ENCODE measurements around the gene USP2.

Gene USP2

DNA sequence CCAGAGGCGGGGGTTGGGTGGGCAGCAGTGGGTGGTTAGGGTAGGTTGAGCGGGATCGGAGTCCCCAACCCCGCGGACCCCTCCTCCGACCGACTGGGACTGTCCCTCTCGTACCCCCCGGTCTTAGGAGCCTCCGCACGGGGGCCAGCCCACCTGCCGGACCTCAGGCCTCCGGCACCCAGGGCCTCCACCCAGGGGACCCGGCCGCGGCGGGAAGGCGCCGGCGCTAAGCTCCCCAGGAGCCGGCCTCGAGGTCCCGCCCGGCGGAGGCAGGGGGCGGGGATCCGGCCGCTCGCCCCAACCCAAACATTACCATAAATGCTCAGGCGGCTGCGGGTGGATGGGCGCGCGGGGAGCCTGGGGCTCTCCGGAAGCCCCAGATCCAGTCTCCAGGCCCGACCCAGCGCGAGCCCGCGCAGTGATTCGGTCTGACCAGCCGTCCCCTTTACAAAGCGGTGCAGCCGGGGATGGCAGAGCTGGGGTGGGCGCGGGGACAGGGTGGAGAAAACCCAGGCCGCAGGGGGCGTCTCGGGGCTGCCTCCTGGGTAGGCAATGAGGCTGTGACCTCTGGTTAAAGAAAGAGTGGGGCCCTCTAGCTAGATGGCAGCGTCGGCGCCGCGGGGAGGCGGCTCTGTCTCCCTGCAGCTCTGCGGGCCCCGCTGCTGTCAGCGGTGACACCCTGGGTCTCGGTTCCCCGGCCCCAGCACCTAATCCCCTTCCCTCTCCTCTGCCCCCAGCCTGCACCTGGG lies 60.5 kb downstream of the USP2 start:
- DNase-seq (ENCODE audit: low read depth) = no peak

DNA sequence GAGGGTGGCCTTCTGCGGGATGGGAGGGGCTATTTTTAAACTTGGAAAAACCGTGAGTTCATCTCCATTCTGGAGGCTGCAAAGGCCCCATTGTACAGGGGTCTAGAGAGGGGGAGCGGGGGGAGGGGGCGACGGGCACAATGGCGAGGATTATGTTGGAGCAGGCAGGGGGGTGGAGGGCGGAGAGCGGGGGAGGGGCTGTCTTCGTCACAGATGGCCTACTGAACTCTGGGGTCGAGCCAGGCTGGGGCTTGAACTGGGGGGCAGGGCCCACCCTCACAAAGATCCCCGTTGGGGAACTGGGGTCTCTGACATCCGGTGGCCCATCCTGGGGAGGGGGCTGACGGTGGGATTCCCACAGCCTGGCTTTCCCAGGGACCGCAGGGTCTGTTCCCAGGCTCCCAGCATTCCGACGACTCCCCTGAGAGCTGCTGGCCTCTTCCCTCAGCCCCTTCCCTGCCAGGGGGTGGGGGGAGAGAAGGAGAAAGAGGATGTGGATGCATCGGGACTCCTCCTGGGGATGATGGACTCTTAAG lies 61.2 kb downstream of the USP2 start:
- no peak for DNase-seq (ENCODE audit: low read depth)

DNA sequence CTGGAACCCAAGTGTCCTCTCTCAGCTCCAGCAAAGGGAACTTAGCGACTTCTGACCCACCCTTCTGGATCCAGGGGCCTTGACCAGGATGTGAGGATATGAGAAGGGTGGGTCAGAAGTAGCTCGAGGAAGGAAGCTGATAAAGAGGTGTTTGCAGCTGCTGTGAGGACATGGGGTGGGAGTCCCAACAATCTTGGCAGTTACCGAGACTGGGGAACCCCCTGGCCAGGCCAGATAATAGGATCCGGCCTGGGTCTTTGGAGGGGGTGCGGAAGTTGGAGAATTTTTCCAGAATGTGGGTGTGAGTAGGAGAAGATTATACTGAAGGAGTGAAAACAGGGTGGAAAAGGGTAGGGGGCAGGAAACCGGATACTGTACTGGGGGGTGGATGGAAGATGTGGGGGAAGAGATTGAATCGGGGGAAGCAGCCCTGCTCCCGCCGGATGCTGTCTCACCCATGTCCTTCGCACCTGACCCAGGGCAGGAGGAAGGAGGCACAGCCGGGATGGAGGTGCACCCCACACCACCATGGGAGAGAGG lies 61.7 kb downstream of the USP2 start:
- no peak for DNase-seq (ENCODE audit: low read depth)

DNA sequence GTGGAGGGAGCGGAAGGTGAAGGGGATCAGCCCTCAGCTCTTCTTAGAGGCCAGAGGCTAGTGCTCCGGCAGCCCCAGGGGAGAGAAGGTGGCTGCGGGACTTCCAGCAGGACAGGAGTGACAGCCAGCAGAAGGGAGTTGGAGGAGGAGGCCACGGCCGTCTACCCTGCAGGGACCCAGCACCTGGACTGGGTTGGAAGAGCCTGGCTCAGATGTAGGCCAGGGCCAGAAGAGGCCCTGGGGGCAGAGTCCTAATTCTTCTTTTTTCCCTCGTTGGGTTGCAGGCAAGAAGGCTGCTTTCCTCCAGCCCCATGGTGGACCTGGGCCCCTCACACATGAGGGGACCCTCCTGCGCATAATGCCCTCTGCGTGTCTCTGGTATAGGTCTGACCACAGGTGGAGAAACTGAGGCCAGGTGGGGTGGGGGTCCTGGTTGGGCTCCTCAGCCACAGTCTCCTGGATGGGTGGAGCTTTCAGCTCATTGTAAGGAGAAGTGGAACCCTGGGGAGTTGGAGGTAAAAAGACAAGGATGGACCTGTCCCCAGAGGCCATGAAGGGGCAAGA lies 62.3 kb downstream of the USP2 start:
- no peak for DNase-seq (ENCODE audit: low read depth)

DNA sequence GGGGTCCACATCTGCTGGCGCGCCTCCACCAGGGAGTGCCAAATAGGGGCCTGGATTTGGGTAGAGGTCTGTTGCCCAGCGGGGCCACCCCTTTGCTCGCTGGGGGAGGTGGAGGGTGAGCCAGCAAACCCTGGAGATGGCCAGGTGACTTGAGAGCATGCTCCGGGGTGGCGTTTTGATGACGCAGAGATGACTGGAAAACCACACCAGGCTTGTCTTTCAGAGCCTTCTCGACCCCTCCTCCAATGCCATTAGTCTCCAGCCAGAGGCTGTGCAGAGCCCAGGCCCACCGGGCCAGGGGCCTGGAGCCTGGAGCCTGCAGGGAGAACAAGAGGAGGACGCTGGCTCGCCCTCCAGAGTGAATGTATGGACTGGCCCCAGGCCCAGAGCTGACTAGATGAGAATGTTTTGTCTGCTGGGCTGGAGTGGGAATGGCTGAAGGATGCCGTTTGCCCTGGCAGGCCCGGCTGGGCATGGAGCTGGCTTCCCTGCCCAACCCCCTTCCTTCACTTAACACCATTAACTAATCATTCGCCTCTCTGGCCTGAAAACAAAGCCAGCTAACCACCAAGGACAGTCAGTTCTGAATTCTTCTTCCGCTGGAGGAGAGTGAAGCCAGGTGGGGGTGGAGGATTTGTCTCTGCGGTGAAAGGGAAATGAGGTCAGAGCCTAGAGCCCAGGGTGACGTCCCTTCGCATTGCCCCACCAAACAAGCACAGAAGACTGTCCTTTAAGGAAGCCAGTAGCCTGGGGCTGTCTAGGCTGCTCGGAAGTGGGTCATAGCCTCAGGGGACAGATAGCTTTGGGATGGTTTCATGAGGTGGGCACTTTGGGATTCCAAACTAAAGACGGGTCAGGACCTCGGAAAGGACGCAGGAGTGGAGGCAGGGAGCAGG lies 63.0 kb downstream of the USP2 start:
- no peak for DNase-seq (ENCODE audit: low read depth)

DNA sequence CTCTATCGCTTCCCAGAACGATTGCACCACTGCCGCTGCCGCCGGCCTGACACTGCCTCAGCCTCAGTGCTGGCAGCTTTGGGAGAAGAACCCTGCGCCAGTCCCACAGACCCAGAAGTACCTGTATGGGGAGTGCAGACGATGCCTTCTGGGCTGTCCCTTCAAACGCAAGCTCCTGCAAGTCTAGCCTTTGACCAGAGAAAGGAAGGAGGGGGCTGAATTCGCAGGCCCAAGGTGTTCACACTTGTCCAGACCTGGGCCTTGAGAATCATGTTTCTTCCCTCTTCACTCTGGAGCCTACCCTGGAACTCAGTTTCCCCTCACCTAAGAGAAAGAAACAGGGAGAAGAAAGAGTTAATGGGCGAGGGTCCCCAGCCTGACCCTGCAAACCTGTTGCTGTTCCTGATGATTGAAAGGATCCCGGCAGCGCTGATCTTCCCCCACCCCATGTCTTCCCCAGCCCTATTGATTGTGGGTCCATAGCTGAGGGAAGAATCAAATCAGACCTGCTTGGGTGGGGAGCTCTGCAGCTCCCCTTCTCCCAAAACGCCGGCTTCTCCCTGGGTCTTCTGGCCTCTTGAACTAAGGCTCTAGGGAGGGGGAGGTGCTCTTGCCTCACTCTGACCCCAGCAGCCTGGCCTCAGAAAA lies 63.8 kb downstream of the USP2 start:
- DNase-seq (ENCODE audit: low read depth) = no peak

DNA sequence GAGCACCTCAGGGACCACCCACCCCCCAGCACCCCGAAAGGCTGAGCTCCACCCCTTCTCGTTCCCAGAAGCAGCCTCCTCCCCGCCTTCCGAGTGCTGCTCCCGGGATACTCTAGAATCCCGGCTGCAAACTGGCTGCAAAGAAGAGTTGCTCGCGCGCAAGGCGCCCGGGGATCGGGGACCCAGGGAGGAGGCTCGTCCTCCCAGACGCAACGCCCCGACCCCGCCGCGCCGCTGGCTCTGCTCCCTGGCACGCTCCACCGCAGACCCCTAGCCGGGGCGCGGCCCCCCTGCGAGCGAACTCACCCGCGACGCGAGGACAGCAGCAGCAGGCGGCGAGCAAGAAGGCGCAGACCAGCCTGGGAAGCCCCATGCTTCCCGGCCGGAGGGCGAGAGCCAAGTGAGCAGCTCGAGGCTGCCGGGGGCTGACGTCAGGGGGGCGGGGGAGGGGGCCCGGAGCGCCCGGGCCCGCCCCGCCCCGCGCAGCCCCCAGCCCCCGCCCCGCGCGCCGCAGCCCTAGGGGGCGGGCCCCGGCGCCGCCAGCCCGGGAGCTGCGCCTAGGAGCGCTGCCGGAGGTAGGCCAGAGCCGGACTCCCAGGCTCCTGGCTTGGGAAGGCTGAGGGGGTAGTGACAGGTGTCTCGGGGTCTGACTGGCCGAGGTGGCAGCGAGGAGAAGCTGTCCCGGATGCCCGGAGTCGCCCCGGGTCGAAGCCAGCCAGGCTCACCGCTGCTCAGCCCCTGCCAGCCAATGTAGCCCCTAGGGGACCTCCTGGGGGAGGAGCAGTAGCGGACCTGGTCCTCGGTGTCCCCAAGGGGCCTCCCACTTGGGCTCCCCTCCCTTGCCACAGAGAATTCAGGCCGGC lies 64.5 kb downstream of the USP2 start, which contains the start of gene MCAM:
Gene MCAM, minus strand, starts transcription at position 402 of the 863 bp plus-strand sequence. Its CDS starts 29 bp downstream, at position 373.
- no peak for DNase-seq (ENCODE audit: low read depth)

DNA sequence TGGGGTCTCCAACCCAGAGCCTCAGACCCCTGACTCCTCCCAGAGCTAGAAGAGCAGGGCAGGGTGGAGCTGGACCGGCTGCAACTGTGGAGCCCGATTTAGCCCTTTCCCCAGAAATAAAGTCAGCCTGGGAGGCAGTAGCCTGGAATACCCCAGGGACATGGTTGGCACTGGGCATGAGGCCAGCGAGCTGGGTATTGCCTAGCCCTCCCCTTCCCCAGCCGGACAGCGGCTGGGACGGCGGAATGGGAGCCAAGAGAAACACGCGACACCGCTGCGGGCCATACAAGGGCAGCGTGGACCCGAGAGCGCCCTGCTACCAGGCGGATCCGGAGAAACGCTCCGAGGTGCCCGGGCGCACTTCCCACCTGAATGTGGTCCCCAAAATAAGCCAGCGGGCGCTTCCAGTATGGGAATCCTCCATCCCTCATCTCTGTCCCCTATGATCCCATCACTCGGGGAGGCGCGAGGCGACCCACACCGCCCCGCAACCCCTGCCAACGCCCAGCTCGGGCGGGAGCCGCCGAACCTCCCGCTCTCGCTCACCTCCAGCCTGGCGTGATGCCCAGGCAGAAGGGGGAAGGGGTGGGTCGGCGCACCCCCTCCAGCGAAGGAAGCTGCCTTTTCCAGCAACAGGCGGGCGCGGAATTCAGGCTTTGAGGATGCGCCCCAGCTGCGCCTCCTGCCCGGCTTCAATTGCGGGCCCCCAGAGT lies 65.3 kb downstream of the USP2 start:
- DNase-seq (ENCODE audit: low read depth) = no peak

DNA sequence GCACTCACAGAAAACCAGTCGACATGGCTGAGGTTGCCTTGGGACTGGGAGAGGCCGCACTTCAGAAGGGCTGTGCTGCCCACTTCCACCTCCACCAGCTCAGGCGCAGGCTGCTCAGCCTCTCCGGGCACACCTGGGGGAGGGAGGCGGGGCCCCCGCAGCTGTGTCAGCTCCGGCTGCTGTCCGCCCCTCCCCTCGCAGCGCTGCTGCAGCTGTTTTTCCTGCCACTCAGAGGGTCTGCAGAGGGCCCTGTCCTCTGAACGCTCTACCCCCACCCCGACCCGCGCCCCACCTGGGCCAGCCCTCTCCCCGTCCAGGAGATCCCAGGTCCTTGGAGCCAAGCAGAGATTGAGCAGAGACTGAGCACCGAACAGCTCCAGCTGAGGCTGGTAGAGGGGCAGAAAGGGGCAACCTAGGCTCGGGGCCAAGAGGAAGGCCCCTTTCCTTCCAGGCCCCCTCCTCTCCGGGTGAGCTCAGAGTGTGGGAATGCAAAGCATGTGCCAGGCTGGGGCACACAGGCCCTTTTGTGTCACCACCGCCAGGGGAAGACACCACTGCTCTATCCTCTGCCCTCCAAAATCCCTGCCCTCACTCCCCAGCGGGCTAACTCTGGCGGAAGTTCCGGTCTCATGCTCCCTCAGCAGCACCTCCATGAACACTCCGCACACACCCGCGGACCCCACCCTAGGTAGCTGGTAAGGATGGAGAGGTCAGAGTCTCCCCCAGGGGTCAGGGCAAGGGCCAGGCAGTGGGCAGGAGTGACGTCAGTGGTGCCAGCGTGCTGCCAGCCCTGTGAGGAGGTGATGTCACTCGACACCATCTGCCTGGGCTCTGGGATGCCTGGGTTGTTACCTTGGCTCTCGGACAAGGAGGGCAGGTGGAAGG lies 66.1 kb downstream of the USP2 start:
- no peak for DNase-seq (ENCODE audit: low read depth)

DNA sequence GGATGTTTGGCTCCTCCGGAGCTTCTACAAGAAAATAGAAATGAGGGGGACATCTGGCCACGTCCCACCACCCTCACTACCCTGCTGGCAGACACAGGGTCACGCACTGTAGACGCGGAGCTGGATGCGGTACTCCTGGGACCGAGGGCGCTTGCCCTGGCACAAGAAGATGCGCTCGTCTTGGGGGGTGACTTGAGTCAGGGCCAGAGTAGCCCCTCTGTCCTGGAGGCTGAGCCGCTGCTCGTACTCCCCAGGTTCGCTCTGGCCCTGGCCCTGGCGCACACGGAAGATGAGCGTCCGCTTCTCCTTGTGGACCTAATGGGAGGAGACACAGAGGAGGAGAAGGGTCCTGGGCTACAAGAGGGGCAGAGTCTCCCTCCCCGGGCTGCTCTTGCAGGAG lies 66.8 kb downstream of the USP2 start:
- DNase-seq (ENCODE audit: low read depth) = no peak

DNA sequence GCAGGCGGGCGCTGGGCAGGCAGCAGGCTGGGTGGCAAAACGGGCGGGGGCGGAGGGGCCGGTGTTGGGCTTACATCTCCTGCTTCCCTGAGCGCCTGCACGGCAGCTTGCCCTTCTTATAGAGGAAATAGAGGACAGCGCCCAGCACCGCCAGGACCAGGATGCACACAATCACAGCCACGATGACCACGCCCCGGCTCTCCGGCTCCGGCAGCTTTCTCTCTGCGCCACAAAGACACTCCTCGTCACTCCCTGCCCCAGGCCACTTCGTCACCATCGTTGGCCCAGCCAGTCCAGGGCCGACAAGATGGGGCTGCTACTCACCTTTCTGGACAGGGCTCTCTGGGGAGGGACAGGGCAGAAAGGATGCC lies 70.8 kb downstream of the USP2 start:
- DNase-seq (ENCODE audit: low read depth) = no peak

DNA sequence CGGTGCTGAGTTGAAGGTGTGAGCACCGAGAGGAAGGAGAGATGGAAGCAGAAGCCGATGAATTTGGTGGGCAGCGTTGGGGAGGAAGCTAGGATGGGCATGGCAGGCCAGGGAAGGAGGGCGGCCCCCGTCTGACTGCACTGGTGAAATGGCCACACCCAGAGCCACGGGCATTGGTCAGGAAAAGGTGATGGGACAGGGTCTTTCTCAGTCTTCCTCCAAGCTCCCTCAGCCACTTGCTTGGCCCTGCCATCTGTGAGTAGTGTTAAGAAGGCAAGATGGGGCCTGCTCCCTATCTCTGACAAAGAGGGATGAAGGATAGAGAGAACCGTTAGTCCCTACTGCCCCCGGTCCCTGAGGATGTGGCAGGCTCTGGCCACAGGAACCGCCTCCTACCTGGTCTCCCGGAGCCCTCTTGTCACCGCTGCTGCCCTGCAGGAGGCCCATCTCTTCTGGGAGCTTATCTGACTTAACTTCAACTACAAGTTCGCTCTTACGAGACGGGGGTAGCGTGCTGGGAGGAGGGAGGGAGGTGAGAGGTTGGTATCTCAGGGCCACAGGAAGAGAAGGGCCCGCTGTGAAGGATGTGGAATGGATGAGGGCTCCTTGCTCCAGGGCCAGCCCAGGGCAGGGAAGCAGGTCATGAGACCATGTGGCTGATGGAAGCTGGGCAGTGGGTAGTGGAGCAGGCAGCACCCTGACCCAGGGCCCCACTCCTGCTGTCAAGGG lies 71.4 kb downstream of the USP2 start:
- no peak for DNase-seq (ENCODE audit: low read depth)

DNA sequence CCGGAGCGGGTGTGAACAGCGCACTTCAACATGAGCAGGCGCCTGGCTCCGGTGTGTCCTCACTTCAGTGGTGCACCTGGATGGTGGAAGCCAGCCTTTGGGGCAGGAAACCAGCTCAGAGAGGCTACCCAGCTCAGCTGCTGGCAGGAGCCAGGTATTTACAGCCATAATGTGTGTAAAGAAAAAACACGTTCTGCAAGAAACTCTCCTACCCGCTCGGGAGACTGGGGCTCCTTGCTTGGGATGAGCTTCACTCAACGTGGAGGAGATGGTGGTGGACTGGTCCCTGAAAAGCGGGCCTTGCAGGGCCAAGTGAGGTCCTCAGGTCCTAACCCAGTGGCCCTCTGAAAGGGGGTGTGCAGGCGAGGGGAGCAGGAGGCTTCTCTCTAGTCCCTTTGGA lies 72.1 kb downstream of the USP2 start:
- DNase-seq (ENCODE audit: low read depth) = no peak

DNA sequence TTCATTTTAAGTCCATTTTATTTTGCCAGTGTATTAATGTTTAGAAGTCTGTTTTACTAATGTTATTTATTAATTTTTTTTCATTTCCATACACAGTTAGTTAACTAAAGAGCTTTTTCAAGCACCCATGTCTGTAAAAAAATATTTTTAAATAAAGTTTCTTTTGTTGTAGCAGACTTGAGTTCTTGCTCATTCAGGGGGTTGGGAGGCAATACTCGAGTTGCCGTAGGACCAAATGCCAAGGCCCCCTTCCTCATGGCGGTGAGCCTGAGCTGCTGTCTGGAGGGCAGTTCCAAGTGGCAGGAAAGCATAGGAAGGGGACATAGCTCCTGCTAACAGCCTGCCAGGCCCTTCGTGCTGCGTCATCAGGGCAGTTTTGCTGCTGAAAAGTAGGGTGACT lies 73.5 kb downstream of the USP2 start:
- DNase-seq (ENCODE audit: low read depth) = no peak

DNA sequence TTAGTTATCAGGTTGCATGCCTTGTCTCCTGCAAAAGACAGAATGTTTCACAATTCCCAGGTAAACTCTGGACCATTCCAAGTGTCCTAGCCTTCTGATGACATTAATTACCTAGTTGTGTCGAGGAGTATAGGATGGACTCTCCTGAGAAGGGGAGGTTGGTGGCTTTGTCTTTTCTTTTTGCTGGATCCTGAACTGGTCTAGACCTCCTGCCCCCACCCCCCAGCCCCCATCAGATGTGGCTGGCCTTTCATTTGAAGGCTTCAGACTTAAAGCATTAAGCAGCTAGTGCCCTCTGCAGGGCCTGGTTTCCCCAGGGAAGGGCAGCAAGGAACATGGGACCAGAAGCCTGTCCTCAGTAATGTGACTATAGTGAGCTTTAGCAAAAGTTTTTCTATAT lies 74.3 kb downstream of the USP2 start:
- no peak for DNase-seq (ENCODE audit: low read depth)

DNA sequence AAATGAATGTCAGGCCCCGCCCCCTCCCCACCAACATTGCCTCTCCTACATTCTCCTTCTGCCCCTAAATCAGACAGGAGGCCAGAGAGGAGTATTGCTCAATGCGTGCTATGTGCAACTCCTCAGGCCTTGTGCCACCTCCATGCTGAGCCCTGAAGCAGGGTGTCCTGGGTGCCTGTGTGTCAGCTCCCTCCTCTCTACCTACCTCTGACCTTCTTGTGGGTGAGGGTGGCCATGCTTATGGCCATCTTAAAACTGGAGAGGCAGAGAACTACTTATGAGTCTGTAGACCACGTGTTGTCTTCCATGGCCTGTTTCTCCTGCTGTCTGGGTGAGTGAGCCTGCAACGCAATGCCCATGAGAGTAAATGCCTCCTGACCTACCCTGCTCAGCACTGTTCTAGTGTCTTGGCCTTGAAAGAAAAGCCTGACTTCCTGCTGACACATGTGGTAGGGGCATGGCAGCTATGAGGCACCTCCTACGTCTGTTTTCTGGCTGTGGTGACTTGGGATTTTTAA lies 75.1 kb downstream of the USP2 start:
- DNase-seq (ENCODE audit: low read depth) = no peak

DNA sequence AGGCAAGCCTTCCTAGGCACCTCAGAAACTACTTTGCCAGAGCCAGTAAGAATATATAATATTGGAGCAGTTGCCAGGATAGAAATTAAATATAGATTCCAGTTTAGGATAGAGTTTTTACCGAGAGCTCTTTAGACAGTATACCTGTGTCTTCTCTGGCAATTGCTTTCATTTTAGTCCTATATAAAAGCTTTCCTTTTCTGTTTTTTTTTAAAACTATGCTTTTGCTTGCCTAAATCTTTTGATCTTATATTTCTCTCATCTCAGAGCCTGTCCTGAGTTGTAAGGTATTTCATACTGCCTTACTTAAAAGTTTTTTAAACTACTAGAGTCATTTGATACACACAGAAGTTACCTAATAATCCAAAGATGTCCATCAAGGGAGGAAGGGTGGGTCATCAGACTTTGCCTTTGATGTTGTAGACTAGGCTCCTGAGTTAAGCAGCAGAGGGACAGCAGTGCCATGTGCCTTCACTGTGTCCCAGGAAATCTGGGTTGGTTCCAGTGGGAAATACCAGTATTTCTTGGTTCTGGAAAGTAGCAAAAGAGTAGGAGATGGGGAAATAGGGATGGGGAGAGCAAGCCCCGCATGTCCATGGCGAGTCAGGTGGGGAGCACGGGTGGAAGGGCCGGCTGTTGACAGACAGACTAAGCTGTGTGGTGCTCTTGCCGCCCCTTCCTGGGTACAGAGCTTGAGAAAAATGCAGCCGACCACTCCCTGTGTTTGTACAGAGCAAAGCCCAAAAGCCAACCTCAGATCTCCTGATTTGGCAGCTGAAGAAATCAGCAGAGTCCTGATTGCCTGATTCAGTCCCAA lies 75.7 kb downstream of the USP2 start:
- DNase-seq (ENCODE audit: low read depth) = no peak

Data from HS-27A (cell line).